ENCODE measurements around the gene LRIG3.

The LRIG3 gene

DNA sequence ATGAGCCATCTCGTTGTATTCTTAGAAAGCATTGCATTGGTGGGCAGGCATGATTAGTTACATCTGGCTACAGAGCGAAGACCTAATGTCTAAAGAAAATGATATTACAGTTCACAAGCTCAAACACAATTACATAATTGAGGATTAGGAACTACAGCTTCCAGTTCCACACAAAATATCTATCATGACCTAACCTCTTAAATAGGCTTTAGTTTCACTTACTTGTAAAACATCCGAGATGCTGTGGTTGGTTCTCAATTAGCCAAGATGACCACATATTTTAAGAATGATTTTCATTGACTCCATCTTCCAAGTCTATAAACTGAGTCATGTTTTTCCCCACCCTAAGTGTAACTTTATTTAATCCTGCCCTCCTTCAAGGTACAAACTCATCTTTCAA, 69.5 kb downstream of the LRIG3 start:
- DNase-seq = no peak

DNA sequence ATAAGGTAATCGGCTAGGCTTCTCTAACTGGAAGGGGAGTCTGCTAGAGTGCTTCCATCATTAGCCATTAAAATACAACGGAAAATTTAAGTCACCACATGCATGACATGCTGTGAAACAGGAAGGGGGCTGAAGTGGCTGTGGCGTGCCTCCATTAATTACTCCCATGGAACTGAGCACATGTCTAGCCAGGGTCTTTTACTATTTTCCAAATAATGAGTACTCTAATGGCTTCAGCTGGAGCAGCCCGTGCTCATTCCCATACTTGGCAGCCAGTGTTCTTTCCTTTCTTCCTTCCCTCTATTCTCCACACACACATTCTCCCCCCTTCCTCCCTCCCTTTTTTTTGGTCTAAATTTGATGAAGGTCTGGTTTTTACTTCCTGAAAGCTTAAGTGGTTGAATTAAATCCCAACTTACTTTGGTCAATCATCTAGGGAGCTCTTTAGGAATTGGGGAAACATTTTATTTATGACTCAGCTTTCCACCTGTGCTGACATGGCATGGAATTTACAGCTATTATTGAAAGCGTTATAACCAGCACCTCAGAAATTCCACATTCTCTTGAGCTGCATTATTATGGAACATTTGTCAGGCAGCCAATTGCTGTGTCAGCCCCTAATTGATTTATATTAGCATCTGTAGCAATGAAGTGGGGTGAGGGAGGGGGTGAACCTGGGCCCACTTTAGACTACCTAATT, 72.3 kb downstream of the LRIG3 start:
- DNase-seq = no peak

DNA sequence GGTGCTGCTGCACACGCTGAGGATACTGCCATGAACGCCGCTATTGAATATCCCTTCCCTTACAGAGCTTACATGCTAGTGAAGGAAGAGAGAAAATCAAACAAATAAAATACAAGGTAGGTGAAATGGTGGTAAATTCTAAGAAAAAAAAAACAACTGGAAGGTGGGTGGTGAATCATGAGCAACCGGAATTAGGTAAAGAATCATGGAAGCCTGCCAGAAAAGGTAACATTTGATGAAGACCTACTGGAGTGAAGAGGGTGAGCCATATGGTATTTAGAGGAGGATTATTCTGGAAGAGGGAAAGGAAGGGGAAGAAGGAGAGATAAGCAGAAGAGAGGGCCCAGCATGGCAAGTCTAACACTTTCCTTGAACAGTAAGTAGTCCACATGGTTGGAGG, 76.1 kb downstream of the LRIG3 start:
- DNase-seq = no peak

DNA sequence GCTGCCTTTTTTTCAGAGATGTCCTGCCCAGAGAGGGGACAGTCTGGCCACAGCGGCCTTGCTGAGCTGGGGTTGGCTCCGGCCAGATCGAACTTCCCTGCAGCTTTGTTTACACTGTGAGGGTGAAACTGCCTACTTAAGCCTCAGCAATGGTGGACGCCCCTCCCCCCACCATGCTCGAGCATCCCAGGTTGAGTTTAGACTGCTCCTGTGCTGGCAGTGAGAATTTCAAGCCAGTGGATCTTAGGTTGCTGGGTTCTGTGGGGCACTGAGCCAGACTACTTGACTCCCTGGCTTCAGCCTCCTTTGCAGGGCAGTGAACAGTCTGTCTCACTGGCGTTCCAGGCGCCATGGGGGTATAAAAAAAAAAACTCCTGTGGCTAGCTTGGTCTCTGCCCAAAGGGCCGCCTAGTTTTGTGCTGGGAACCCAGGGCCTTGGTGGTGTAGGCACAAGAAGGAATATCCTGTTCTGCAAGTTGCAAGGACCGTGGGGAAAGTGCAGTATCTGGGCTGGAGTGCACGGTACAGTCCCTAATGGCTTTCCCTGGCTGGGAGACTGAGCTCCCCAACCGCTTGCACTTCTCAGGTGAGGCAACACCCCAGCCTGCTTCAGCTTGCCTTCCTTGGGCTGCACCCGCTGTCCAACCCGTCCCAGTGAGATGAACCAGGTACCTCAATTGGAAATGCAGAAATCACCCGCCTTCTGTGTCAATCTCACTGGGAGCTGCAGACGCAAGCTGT, 79.1 kb downstream of the LRIG3 start:
- DNase-seq = no peak

DNA sequence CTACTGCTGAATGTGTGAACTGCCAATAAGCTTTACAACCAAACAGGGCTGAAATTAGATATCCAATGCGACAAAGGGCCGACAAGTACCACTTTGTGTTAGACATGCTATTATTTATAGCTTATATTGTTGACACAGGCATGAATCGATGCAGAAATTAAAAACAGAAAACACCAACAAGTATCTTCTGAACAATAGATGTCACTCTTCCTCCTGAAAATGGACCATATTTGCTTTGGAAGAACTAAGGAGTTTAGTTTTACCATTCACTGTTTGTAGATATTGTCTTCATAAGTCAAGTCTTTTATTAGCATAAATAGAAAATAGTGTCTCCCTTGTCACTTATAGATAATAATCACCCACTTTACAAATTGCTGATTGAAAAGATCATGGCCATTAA, 86.5 kb downstream of the LRIG3 start:
- DNase-seq = no peak

DNA sequence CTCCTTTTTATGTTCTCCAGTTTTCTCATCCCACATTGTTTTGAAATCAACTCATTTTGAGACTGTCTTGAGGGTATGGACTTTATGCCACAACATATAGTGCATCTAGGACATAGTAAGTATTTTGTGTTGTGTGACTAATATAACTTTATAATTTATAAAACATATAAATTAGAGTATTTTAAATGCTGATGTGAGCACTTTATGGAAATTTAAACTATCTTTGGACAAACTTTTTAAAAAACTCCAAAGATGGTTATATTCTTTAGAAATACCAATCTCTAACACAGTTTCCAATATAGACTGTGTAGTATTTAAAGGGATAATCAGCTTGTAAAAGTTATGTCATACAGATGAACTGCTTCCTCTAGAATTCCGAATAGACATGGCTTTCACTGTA, 87.4 kb downstream of the LRIG3 start:
- no peak for DNase-seq

Data from activated effector memory CD4-positive, alpha-beta T cell treated with Interleukin-2 at 50 U/mL for 16 hours (primary cell).